Gastrocnemius medialis (tissue), 4 donors: Measurements from ENCODE around the gene PPP6R2.

Source experiments
- POLR2A ChIP-seq, 2 donors: fragments of 450-650 bp; IDR thresholded peaks; one replicate each; pipeline ENCODE4 v1.6.1; 2017; ENCODE audit warnings: antibody characterized with exemption in 2 of 2, mild to moderate bottlenecking in 2 of 2, moderate library complexity in 2 of 2
- TF ChIP-seq, protein P1 (sequence below), 5 experiments: fragments of 450-650 bp in 3 of 5; fragments of 200-600 bp in 2 of 5; sonication (generic) in 2 of 5; IDR thresholded peaks in 4 of 5; conservative IDR thresholded peaks in 1 of 5; 1 replicate in 4 of 5; 2 replicates in 1 of 5; pipeline ENCODE4 v1.5.1; 2016 to 2019; ENCODE audit warnings: antibody characterized with exemption in 5 of 5, mild to moderate bottlenecking in 3 of 5, moderate library complexity in 3 of 5

DNA sequence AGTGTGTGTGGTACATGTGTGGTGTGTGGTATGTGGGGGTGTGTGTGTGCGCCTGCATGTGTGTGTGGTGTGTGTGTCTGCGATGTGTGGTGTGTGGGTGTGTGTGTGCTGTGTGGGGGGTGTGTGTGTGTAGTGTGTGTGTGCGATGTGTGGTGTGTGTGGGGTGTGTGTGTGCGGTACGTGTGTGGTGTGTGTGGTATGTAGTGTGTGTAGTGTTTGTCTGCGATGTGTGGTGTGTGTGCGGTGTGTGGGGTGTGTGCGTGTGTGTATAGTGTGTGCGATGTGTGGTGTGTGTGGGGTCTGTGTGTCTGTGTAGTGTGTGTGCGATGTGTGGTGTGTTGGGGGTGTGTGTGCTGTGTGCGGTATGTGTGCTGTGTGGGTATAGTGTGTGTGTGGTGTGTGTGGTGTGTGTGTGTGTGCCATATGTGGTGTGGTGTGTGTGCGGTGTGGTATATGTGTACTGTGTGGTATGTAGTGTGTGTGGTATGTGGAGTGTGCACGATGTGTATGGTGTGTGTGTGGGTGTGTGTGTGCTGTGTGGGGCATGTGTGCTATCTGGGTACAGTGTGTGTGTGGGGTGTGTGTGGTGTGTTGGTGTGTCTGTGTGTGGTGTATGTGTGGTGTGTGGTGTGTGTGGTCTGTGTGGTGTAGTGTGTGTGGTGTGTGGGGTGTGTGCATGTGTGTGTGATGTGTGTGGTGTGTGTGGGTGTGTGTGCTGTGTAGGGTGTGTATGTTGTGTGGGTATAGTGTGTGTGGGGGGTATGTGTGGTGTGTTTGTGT lies 5.7 kb upstream of the PPP6R2 start:
- TF ChIP-seq, protein P1, sequence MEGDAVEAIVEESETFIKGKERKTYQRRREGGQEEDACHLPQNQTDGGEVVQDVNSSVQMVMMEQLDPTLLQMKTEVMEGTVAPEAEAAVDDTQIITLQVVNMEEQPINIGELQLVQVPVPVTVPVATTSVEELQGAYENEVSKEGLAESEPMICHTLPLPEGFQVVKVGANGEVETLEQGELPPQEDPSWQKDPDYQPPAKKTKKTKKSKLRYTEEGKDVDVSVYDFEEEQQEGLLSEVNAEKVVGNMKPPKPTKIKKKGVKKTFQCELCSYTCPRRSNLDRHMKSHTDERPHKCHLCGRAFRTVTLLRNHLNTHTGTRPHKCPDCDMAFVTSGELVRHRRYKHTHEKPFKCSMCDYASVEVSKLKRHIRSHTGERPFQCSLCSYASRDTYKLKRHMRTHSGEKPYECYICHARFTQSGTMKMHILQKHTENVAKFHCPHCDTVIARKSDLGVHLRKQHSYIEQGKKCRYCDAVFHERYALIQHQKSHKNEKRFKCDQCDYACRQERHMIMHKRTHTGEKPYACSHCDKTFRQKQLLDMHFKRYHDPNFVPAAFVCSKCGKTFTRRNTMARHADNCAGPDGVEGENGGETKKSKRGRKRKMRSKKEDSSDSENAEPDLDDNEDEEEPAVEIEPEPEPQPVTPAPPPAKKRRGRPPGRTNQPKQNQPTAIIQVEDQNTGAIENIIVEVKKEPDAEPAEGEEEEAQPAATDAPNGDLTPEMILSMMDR (IDR thresholded peaks at IDR 0.05 in 4 of 5, conservative IDR thresholded peaks at IDR 0.05 in 1 of 5), result no peak
- TF ChIP-seq POLR2A (IDR thresholded peaks at IDR 0.05), result no peak
